ENCODE results near the gene TCTA.

Gene TCTA

DNA sequence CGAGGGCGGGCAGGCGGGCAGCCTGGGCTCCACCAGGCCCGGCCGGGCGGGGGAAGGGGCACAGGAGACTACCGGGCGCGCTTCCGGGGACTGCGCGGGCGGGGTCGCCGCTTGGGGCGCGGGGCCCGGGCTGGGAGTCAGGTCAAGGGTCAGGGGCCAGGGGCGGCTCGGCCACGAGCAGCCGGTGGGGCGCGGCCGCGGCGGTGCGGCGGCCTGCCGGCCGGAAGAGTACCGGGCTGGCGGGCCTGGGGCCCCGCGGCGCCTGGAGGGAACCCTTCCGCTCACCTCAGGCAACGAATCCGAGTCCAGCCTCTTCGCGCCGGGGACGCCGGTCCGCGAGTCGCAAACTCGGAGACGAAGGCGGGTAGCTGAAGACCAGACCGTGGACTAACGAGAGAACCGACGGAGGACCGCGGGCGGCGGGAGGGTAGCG lies 672 bp upstream of the TCTA start:
- peak overlapping the region; percentile 96 to 99 for H3K27ac ChIP-seq
- H3K27me3 ChIP-seq = no peaks in the 10 kb centered on the region
- TF ChIP-seq CTCF (IDR thresholded peaks at IDR 0.05) = peak in 1 of 2 experiments; percentile 12
- H3K4me1 ChIP-seq = peaks cover 0 to 72% (median 50%) of the 10 kb centered on the region in 4 donors
- H3K4me3 ChIP-seq = peak overlapping the region; percentile 85 to 90
- peaks cover 4 to 22% (median 6%) of the 10 kb centered on the region in 3 donors for H3K36me3 ChIP-seq
- intact Hi-C loops (cut with DNase I; ENCODE audit: low total_unique reads) = no loop called here
- DNase-seq = peak; percentile 51 to 81
- no peaks in the 10 kb centered on the region for H3K9me3 ChIP-seq

DNA sequence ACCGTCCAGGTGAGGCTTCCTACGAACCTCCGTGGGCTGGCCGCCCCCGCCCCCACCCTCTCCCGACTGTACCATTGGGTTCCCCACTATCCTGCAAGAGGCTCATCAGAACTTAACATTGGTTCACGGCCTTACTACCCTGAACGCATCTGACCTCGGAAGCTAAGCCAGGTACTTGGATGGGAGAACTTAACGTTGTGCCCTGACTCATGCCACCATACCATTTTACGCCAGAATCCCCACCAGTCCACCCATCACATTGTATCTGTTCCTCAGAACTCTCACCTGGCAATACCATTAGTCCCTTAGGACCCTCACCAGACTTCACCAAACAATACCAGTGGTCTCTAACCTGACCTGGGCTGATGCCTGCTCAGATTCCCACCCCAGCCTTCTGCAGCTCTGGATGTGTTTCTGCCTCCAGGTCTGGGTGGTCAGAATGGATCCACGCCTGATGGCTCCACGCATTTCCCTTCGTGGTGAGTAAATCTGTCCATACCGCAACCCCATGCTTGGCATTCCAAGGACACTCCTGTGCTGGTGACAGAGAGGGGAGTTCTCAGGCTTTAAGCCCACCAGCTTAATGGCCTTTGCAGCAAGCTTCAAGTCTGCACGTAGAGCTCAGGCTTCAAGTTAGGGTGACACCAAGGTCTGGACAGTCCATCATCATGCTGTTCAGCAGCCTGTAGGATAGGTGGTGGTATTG lies 562 bp downstream of the TCTA start:
- intact Hi-C loops (cut with DNase I; ENCODE audit: low total_unique reads) = no loop called here
- Histone ChIP-seq H3K4me1 (peaks cover 0 to 60% (median 41%) of the 10 kb centered on the region in 4 donors), H3K4me3 (peak overlapping the region; percentile 79 to 90)

DNA sequence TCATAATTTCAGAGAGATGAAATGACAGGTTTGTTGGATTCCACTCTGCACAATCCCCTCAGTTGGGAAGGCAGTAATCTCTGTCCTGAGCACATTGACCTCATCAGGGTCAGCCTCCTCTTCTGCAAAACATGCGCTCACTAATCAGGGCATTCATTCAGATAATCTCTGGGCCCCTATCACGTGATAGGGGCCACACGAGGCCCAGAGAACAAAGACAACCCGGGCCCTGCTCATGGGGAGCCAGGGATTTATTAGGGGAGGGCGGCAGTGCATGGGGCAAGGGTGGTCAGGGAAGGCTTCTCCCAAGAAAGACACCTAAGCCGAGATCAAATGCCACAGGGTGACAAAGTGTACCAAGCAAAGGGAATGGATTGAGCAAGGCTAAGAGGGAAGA lies 1.1 kb downstream of the TCTA start:
- TF ChIP-seq CTCF (IDR thresholded peaks at IDR 0.05) = no peak
- peak overlapping the region; percentile 79 to 90 for H3K4me3 ChIP-seq
- H3K27ac ChIP-seq = peak overlapping the region; percentile 86 to 98
- no peaks in the 10 kb centered on the region for H3K27me3 ChIP-seq
- H3K4me1 ChIP-seq = peaks cover 0 to 54% (median 36%) of the 10 kb centered on the region in 4 donors
- H3K9me3 ChIP-seq = no peaks in the 10 kb centered on the region
- intact Hi-C loops (cut with DNase I; ENCODE audit: low total_unique reads) = no loop called here
- H3K36me3 ChIP-seq = peaks cover 4 to 38% (median 6%) of the 10 kb centered on the region in 3 donors
- DNase-seq = no peak

More for the DNA sequence above, 562 bp downstream of the TCTA start:
- no peaks in the 10 kb centered on the region for H3K27me3 ChIP-seq
- no peak for TF ChIP-seq CTCF (IDR thresholded peaks at IDR 0.05)
- no peaks in the 10 kb centered on the region for H3K9me3 ChIP-seq
- peaks cover 4 to 34% (median 6%) of the 10 kb centered on the region in 3 donors for H3K36me3 ChIP-seq
- no peak for DNase-seq
- H3K27ac ChIP-seq = peak overlapping the region; percentile 86 to 98

- H3K27ac ChIP-seq = peak overlapping the region in 1 of 2 donors; percentile 98
Measured at GRCh38 chr3:49414753-49415152, 2.5 kb downstream of the TCTA start.

DNA sequence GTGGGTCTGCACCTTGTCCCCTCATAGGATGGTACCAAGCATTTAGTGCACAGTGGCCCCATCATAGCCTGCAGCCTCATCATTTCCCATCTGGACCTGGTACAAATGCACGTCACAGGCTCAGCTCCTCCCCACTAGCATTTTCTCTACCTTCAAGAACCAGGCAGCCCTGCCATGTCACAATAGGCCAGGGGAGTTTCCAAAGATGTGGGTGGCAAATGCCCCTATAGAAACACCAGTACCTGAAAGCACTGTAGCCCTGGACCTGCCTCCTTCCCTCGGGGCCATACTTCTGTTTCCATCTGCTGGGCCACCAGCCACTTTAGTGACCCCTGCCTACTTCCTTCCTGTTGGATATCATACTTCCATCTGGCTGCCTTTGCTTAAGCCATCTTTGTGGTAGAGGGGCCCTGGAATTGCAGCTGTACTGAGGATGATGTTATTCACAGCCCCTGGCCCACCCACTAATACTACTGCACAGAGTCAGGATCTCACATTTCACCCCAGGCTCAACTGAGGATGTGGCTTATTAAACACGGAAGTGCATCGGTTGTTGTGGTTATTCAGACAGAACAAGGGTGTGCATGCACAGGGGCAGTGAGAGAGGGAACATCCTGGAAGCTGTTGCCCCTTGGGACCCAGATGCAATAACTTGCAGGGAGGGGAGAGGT lies 3.8 kb downstream of the TCTA start:
- H3K4me3 ChIP-seq = no peak overlapping the region

More at GRCh38 chr3:49414753-49415152, 2.5 kb downstream of the TCTA start:
- Histone ChIP-seq H3K36me3 (peaks cover 4 to 51% (median 6%) of the 10 kb centered on the region in 3 donors), H3K27me3 (no peaks in the 10 kb centered on the region), H3K9me3 (no peaks in the 10 kb centered on the region), H3K4me3 (no peak overlapping the region), H3K4me1 (peaks cover 0 to 40% (median 25%) of the 10 kb centered on the region in 4 donors)
- DNase-seq = no peak
- no peak for TF ChIP-seq CTCF (IDR thresholded peaks at IDR 0.05)
- intact Hi-C loops (cut with DNase I; ENCODE audit: low total_unique reads) = no loop called here

More for the DNA sequence above, 3.8 kb downstream of the TCTA start:
- intact Hi-C loops (cut with DNase I; ENCODE audit: low total_unique reads) = no loop called here
- Histone ChIP-seq H3K4me1 (peaks cover 0 to 32% (median 20%) of the 10 kb centered on the region in 4 donors), H3K27ac (peak overlapping the region in 1 of 2 donors; percentile 98), H3K36me3 (peaks cover 4 to 64% (median 6%) of the 10 kb centered on the region in 3 donors), H3K9me3 (no peaks in the 10 kb centered on the region), H3K27me3 (no peaks in the 10 kb centered on the region)
- DNase-seq = no peak
- TF ChIP-seq CTCF (IDR thresholded peaks at IDR 0.05) = no peak
